Endothelial cell (in vitro differentiated cells): ENCODE measurements around the gene COQ7. TPM values are rescaled to one million over a fixed set of nuclear protein-coding genes. Genes with fewer than 3 reads are reported as not detected.

ENCODE experiments used
- total RNA-seq: library from RNA; stranded (reverse); fragmentation: NEBNext Ultra II Directional; extraction: Animal tissue kit (Norgen Biotek cat#: 25700); gene quantifications from one replicate; pipeline ENCODE4 v1.2.1, GENCODE V29; 2021; ENCODE audit not compliant: unreplicated experiment

Gene COQ7
- total RNA-seq, 1 donor from 2014 or later = 15.3 TPM

Other genes starting within 250 kb of the COQ7 start
- 70.1 TPM for gene SMG1, start 141.2 kb upstream of the COQ7 start, total RNA-seq
- gene TMC7, start 83.7 kb upstream of the COQ7 start, total RNA-seq = 16.9 TPM
- gene ITPRIPL2, start 46.4 kb downstream of the COQ7 start, total RNA-seq = 65.1 TPM
- 16.4 TPM for gene SYT17, start 100.6 kb downstream of the COQ7 start, total RNA-seq
- not detected for gene CLEC19A, start 218.1 kb downstream of the COQ7 start, total RNA-seq